Liver (tissue), 9 donors: ENCODE results near the gene PDK2. TPM values are rescaled to one million over a fixed set of nuclear protein-coding genes. Genes with fewer than 3 reads are reported as not detected.

Experiments
- DNase-seq: peaks from one replicate; pipeline ENCODE4 v3.0.0-alpha.2; 2017; ENCODE audit warnings: low spot score
- H3K27ac ChIP-seq, 2 donors: one replicate each; pipeline ENCODE4 v1.7.0; 2013; ENCODE audit warnings: inconsistent platforms in 2 of 2, low read length in 2 of 2, control low read depth in 1 of 2, low read depth in 1 of 2, mild to moderate bottlenecking in 1 of 2
- H3K27me3 ChIP-seq, 4 donors: one replicate each; pipeline versions ENCODE4 v1.6.1 to v1.7.0; 2013; ENCODE audit warnings: low read length in 3 of 4, inconsistent platforms in 1 of 4, mild to moderate bottlenecking in 1 of 4, moderate library complexity in 1 of 4; ENCODE audit not compliant: control insufficient read depth in 4 of 4, insufficient read depth in 4 of 4
- H3K36me3 ChIP-seq, 4 donors: one replicate each; pipeline versions ENCODE4 v1.6.1 to v1.7.0; 2013; ENCODE audit warnings: low read length in 3 of 4, mild to moderate bottlenecking in 3 of 4, low read depth in 1 of 4, moderate library complexity in 1 of 4; ENCODE audit not compliant: control insufficient read depth in 4 of 4, insufficient read depth in 3 of 4
- H3K4me1 ChIP-seq, 4 donors: one replicate each; pipeline versions ENCODE4 v1.6.1 to v1.7.0; 2013; ENCODE audit warnings: low read length in 3 of 4, mild to moderate bottlenecking in 3 of 4, moderate library complexity in 1 of 4; ENCODE audit not compliant: control insufficient read depth in 4 of 4, insufficient read depth in 4 of 4
- H3K4me3 ChIP-seq, 3 donors: one replicate each; pipeline versions ENCODE4 v1.6.1 to v1.7.0; 2013; ENCODE audit warnings: low read length in 3 of 3, control low read depth in 1 of 3, low read depth in 1 of 3, mild to moderate bottlenecking in 1 of 3
- H3K9ac ChIP-seq, 2 donors: one replicate each; pipeline ENCODE4 v1.7.0; 2013; ENCODE audit warnings: low read length in 2 of 2, mild to moderate bottlenecking in 2 of 2, moderate library complexity in 2 of 2, control low read depth in 1 of 2, low read depth in 1 of 2
- H3K9me3 ChIP-seq, 4 donors: one replicate each; pipeline versions ENCODE4 v1.6.1 to v1.7.0; 2013; ENCODE audit warnings: low read length in 3 of 4; ENCODE audit not compliant: control insufficient read depth in 4 of 4
- ATF3 ChIP-seq: IDR thresholded peaks from 2 replicates; pipeline ENCODE4 v1.6.1; 2016; ENCODE audit warnings: antibody characterized with exemption
- CTCF ChIP-seq: fragments of 150-350 bp; IDR thresholded peaks from 2 replicates; pipeline ENCODE4 v1.5.1; 2017; ENCODE audit warnings: improper control_type of control experiment, low read depth, low read length; ENCODE audit not compliant: missing input control
- EGR1 ChIP-seq, 2 donors: IDR thresholded peaks; 2 replicates each; pipeline ENCODE4 v1.6.1; 2016 to 2018; ENCODE audit warnings: antibody characterized with exemption in 2 of 2, low read depth in 2 of 2
- FOXA1 ChIP-seq: IDR thresholded peaks from 2 replicates; pipeline ENCODE4 v1.6.1; 2016; ENCODE audit warnings: antibody characterized with exemption
- FOXA2 ChIP-seq: IDR thresholded peaks from 2 replicates; pipeline ENCODE4 v1.6.1; 2016; ENCODE audit warnings: antibody characterized with exemption
- GABPA ChIP-seq, 2 donors: IDR thresholded peaks in 1 of 2; conservative IDR thresholded peaks in 1 of 2; 2 replicates each; pipeline ENCODE4 v1.6.1; 2016; ENCODE audit warnings: antibody characterized with exemption in 2 of 2, mild to moderate bottlenecking in 1 of 2, moderate library complexity in 1 of 2
- HNF4A ChIP-seq, 2 donors: conservative IDR thresholded peaks; 2 replicates each; pipeline ENCODE4 v1.6.1; 2016; ENCODE audit warnings: antibody characterized with exemption in 2 of 2, mild to moderate bottlenecking in 2 of 2
- HNF4G ChIP-seq: IDR thresholded peaks from 2 replicates; pipeline ENCODE4 v1.6.1; 2016; ENCODE audit warnings: antibody characterized with exemption
- JUND ChIP-seq, 2 donors: IDR thresholded peaks; 2 replicates each; pipeline ENCODE4 v1.6.1; 2016; ENCODE audit warnings: antibody characterized with exemption in 2 of 2
- MAX ChIP-seq: IDR thresholded peaks from 2 replicates; pipeline ENCODE4 v1.6.1; 2016; ENCODE audit warnings: antibody characterized with exemption
- NR2F2 ChIP-seq: IDR thresholded peaks from 2 replicates; pipeline ENCODE4 v1.6.1; 2016; ENCODE audit warnings: antibody characterized with exemption
- RAD21 ChIP-seq, 2 donors: IDR thresholded peaks; 2 replicates each; pipeline ENCODE4 v1.6.1; 2016; ENCODE audit warnings: antibody characterized with exemption in 2 of 2, mild to moderate bottlenecking in 2 of 2
- REST ChIP-seq: IDR thresholded peaks from 2 replicates; pipeline ENCODE4 v1.6.1; 2016; ENCODE audit warnings: antibody characterized with exemption, mild to moderate bottlenecking
- SP1 ChIP-seq: IDR thresholded peaks from 2 replicates; pipeline ENCODE4 v1.6.1; 2018; ENCODE audit warnings: antibody characterized with exemption, mild to moderate bottlenecking
- TAF1 ChIP-seq: conservative IDR thresholded peaks from 2 replicates; pipeline ENCODE4 v1.6.1; 2016; ENCODE audit warnings: antibody characterized with exemption, mild to moderate bottlenecking
- YY1 ChIP-seq: IDR thresholded peaks from 2 replicates; pipeline ENCODE4 v1.6.1; 2016; ENCODE audit warnings: antibody characterized with exemption, mild to moderate bottlenecking
- ZBTB33 ChIP-seq: IDR thresholded peaks from 2 replicates; pipeline ENCODE4 v1.6.1; 2016; ENCODE audit warnings: antibody characterized with exemption
- WGBS: extraction: QIAGEN DNeasy Blood & Tissue Kit; methylation state at CpG from one replicate; pipeline ENCODE4 v1.1.7; 2013; 5-methylcytosine and 5-hydroxymethylcytosine counted together
- polyA plus RNA-seq, 2 donors: library from polyadenylated mRNA; stranded (reverse) in 1 of 2; unstranded in 1 of 2; fragments of 200-250 nt in 1 of 2; fragments of >200 nt in 1 of 2; fragmentation: Nextera tagmentation in 1 of 2; extraction: Ambion mirVana in 1 of 2; gene quantifications; one replicate each; pipeline versions ENCODE4 v1.2.1 to v1.2.3, GENCODE V29; 2013 to 2015
- total RNA-seq, 2 donors: library from RNA; depleted of rRNA; stranded (reverse); fragments of >200 nt; gene quantifications; one replicate each; pipeline ENCODE4 v1.2.3, GENCODE V29; 2014
- donor health status: healthy.
- donor health status: healthy.
- donor health status: healthy.
- donor health status: healthy.
- donor health status: healthy.

Gene PDK2
- total and polyA plus RNA-seq, 4 donors = 8.6 to 36.6 (median 28.5) TPM

- no peaks in the 10 kb centered on the region for H3K27me3 ChIP-seq
- H3K36me3 ChIP-seq = peaks cover 0 to 7% (median 5%) of the 10 kb centered on the region in 4 donors
- H3K27ac ChIP-seq = peak overlapping the region; percentile 81 to 82
- DNase-seq = peak; percentile 95
- no peaks in the 10 kb centered on the region for H3K9me3 ChIP-seq
- no peak for TF ChIP-seq JUND (IDR thresholded peaks at IDR 0.05)
- no peak for TF ChIP-seq HNF4A (conservative IDR thresholded peaks at IDR 0.05)
- TF ChIP-seq RAD21 (IDR thresholded peaks at IDR 0.05) = peak; percentile 78 to 88
- no peak for TF ChIP-seq NR2F2
- no peak for TF ChIP-seq ATF3
- no peak for TF ChIP-seq FOXA1
- no peak for TF ChIP-seq MAX
- no peak for TF ChIP-seq TAF1
- TF ChIP-seq HNF4G = no peak
- no peak for TF ChIP-seq EGR1 (IDR thresholded peaks at IDR 0.05; ENCODE audit: low read depth in 2 of 2)
- no peak for TF ChIP-seq YY1
- TF ChIP-seq REST = no peak
- no peak for TF ChIP-seq FOXA2
- TF ChIP-seq CTCF = peak; percentile 85
- no peak for TF ChIP-seq ZBTB33
- no peak for TF ChIP-seq GABPA (IDR thresholded peaks at IDR 0.05 in 1 of 2, conservative IDR thresholded peaks at IDR 0.05 in 1 of 2)
- TF ChIP-seq SP1 = no peak
- H3K4me1 ChIP-seq = peaks cover 7 to 43% (median 34%) of the 10 kb centered on the region in 4 donors
- H3K4me3 ChIP-seq = peak overlapping the region; percentile 53 to 83 (median 61)
- H3K9ac ChIP-seq = peak overlapping the region; percentile 30 to 90
- WGBS = under 1% methylated on average over 21 of the region's 21 CpGs
Observed at GRCh38 chr17:50094243-50094752, 853 bp upstream of the PDK2 start.
